ENCODE measurements around the gene NAT10.
"Not testable (repeated sequence)": the region's sequence is repeated elsewhere in the genome, so short reads cannot be mapped to it uniquely, and the experiment has no call there.

Gene NAT10

GRCh38 chr11:34162493-34162820 lies 57.0 kb downstream of the NAT10 start:
- no peak overlapping the region for H3K4me3 ChIP-seq (ENCODE audit: low read length)
- DNase-seq (ENCODE audit: low read depth, low spot score) = no peak

- DNase-seq (ENCODE audit: low read depth, low spot score) = no peak
- no peak overlapping the region for H3K4me3 ChIP-seq (ENCODE audit: low read length)
These were observed 57.4 kb downstream of the NAT10 start for GRCh38 chr11:34162856-34163255.

- no peak overlapping the region for H3K4me3 ChIP-seq (ENCODE audit: low read length)
- no peak for DNase-seq (ENCODE audit: low read depth, low spot score)
These were observed 59.7 kb downstream of the NAT10 start for GRCh38 chr11:34165121-34165520.

GRCh38 chr11:34165786-34166555 lies 60.5 kb downstream of the NAT10 start:
- DNase-seq (ENCODE audit: low read depth, low spot score) = no peak
- H3K4me3 ChIP-seq (ENCODE audit: low read length) = no peak overlapping the region

- DNase-seq (ENCODE audit: low read depth, low spot score) = no peak
These were observed 61.6 kb downstream of the NAT10 start for GRCh38 chr11:34166806-34167740.

GRCh38 chr11:34167961-34168360 lies 62.5 kb downstream of the NAT10 start:
- DNase-seq (ENCODE audit: low read depth, low spot score) = no peak
- H3K4me3 ChIP-seq (ENCODE audit: low read length) = no peak overlapping the region

More at GRCh38 chr11:34166806-34167740, 61.6 kb downstream of the NAT10 start:
- H3K4me3 ChIP-seq (ENCODE audit: low read length) = no peak overlapping the region

- DNase-seq (ENCODE audit: low read depth, low spot score) = no peak
These were observed 63.4 kb downstream of the NAT10 start for GRCh38 chr11:34168642-34169420.

GRCh38 chr11:34169686-34170085 lies 64.3 kb downstream of the NAT10 start:
- H3K4me3 ChIP-seq (ENCODE audit: low read length) = no peak overlapping the region
- no peak for DNase-seq (ENCODE audit: low read depth, low spot score)

More at GRCh38 chr11:34168642-34169420, 63.4 kb downstream of the NAT10 start:
- H3K4me3 ChIP-seq (ENCODE audit: low read length) = no peak overlapping the region

GRCh38 chr11:34173050-34173449 lies 67.6 kb downstream of the NAT10 start:
- no peak overlapping the region for H3K4me3 ChIP-seq (ENCODE audit: low read length)
- DNase-seq (ENCODE audit: low read depth, low spot score) = no peak

GRCh38 chr11:34174412-34175041 lies 69.1 kb downstream of the NAT10 start:
- H3K4me3 ChIP-seq (ENCODE audit: low read length) = peak overlapping the region; percentile 30
- peak; percentile 55 for DNase-seq (ENCODE audit: low read depth, low spot score)

GRCh38 chr11:34175284-34176019 lies 70.0 kb downstream of the NAT10 start:
- no peak for DNase-seq (ENCODE audit: low read depth, low spot score)
- H3K4me3 ChIP-seq (ENCODE audit: low read length) = no peak overlapping the region

GRCh38 chr11:34176751-34177209 lies 71.4 kb downstream of the NAT10 start:
- DNase-seq (ENCODE audit: low read depth, low spot score) = no peak
- no peak overlapping the region for H3K4me3 ChIP-seq (ENCODE audit: low read length)

GRCh38 chr11:34178209-34178821 lies 72.9 kb downstream of the NAT10 start:
- H3K4me3 ChIP-seq (ENCODE audit: low read length) = no peak overlapping the region
- no peak for DNase-seq (ENCODE audit: low read depth, low spot score)

GRCh38 chr11:34179026-34179675 lies 73.7 kb downstream of the NAT10 start:
- no peak for DNase-seq (ENCODE audit: low read depth, low spot score)
- no peak overlapping the region for H3K4me3 ChIP-seq (ENCODE audit: low read length)

- DNase-seq (ENCODE audit: low read depth, low spot score) = no peak
- no peak overlapping the region for H3K4me3 ChIP-seq (ENCODE audit: low read length)
These were observed 74.8 kb downstream of the NAT10 start for GRCh38 chr11:34180040-34180813.

- H3K4me3 ChIP-seq (ENCODE audit: low read length); DNase-seq (ENCODE audit: low read depth, low spot score): not testable (repeated sequence)
These were observed 75.4 kb downstream of the NAT10 start for GRCh38 chr11:34180814-34181165.

GRCh38 chr11:34181251-34181650 lies 75.8 kb downstream of the NAT10 start:
- no peak for DNase-seq (ENCODE audit: low read depth, low spot score)
- no peak overlapping the region for H3K4me3 ChIP-seq (ENCODE audit: low read length)

Measured in Jurkat, Clone E6-1 (cell line).